Psoas muscle (tissue), 8 donors: Measurements from ENCODE around the gene TXNRD3. TPM values are rescaled to one million over a fixed set of nuclear protein-coding genes. Genes with fewer than 3 reads are reported as not detected.

Experiments used
- ATAC-seq, 4 donors: fragments of 200-7000 bp; cut with Tn5 transposase; one replicate each; pipeline ENCODE4 v1.9.1; 2020; ENCODE audit warnings: moderate library complexity in 3 of 4, mild to moderate bottlenecking in 2 of 4
- DNase-seq, 2 donors: peaks; one replicate each; pipeline ENCODE4 v3.0.0-alpha.2; 2020
- H3K27ac ChIP-seq: fragments of 200-600 bp; one replicate; pipeline ENCODE4 v1.8.0; 2022
- H3K27me3 ChIP-seq, 3 donors: fragments of 200-600 bp in 1 of 3; one replicate each; pipeline versions ENCODE4 v1.6.1 to v1.8.0; 2013 to 2022; ENCODE audit warnings: low read length in 2 of 3, mild to moderate bottlenecking in 2 of 3, moderate library complexity in 1 of 3; ENCODE audit not compliant: insufficient read depth in 3 of 3
- H3K36me3 ChIP-seq, 2 donors: fragments of 200-600 bp in 1 of 2; one replicate each; pipeline versions ENCODE4 v1.6.1 to v1.8.0; 2013 to 2022; ENCODE audit warnings: low read depth in 1 of 2, mild to moderate bottlenecking in 1 of 2, moderate library complexity in 1 of 2; ENCODE audit not compliant: insufficient read depth in 1 of 2
- H3K4me1 ChIP-seq: fragments of 200-600 bp; one replicate; pipeline ENCODE4 v1.8.0; 2022
- H3K4me3 ChIP-seq: fragments of 200-600 bp; one replicate; pipeline ENCODE4 v1.8.0; 2022; ENCODE audit warnings: mild to moderate bottlenecking
- H3K9me3 ChIP-seq: fragments of 200-600 bp; one replicate; pipeline ENCODE4 v1.8.0; 2022
- WGBS, 3 donors: extraction: QIAGEN DNeasy Blood & Tissue Kit; methylation state at CpG; one replicate each; pipeline versions ENCODE4 v1.1.6 to v1.1.7; 2013; 5-methylcytosine and 5-hydroxymethylcytosine counted together
- intact Hi-C, 2 donors: fragments of 100-400 bp; cut with DNase I; formaldehyde crosslinking; loops; one replicate each; pipeline versions ENCODE4 v1.11.0 to v1.14.2; 2022
- polyA plus RNA-seq, 3 donors: library from polyadenylated mRNA; stranded (reverse); fragments of 200-250 nt; gene quantifications; one replicate each; pipeline ENCODE4 v1.2.3, GENCODE V29; 2013
- total RNA-seq, 4 donors: library from RNA; stranded (reverse); fragmentation: NEBNext Ultra II Directional in 2 of 4; extraction: Animal tissue kit (Norgen Biotek cat#: 25700) in 2 of 4; gene quantifications; one replicate each; pipeline versions ENCODE4 v1.2.1 to v1.2.4, GENCODE V29; 2021 to 2023
- TF ChIP-seq, protein P1 (sequence below): fragments of 200-600 bp; IDR thresholded peaks from one replicate; pipeline ENCODE4 v1.8.0; 2022; ENCODE audit warnings: antibody characterized with exemption
- donor health status: healthy with polysubstance abuse.
- donor health status: DM: no; HTN: no; CAD: no; lungs with moderate emphysema.
- donor health status: Bipolar disorder and iron deficiency.
- donor health status: healthy.
- donor health status: DM: yes; HTN: yes; CAD: no.
- donor health status: DM: no; HTN: no; CAD: no.
- donor health status: DM: no; HTN: no; CAD: no.
- donor health status: DM: yes; HTN: yes; CAD: no.

The TXNRD3 gene
- total and polyA plus RNA-seq, 7 donors = 1.6 to 9.6 (median 5.0) TPM

DNA sequence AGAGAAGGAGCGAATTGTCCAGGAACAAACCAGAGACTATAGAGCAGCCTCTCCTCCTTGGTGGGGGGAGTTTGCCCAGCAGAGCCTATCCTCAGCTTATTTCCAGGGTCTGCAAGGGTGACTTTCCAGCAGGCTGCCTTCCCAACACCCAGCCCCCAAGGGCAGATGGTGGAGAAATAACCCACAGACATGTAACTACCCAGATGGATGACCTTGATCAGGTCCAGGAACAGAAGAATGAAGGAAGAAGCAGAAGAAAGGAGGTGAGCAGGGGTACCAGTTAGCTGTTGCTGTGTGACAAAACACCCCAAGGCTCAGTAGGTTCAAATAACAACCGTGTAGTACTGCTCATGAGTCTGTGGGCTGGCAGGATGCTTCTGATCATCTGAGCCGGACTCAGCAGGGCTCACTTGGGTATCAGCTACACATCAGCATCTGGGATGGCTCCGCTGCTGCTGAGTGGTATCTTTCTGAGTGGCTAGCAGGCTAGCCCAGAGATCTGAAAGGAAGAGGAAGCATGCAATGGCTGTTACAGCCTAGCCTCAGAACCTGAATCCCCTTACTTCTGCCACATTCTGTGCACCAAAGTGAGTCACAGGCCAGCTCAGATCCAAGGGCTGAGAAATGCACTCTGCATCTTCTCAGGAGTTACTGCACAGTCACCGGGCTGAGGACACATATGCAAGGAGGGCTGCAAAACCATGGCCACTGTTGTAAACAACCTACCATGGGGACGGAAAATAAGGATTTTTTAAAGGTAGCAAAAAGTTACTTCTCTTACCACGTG, 22.2 kb upstream of the TXNRD3 start:
- intact Hi-C loops = loop anchor here (5.0 kb wide), 3 partner anchors 505 to 870 kb away; no protein-coding TSS in a partner anchor
- no peak for DNase-seq
- H3K36me3 ChIP-seq = no peaks in the 10 kb centered on the region

DNA sequence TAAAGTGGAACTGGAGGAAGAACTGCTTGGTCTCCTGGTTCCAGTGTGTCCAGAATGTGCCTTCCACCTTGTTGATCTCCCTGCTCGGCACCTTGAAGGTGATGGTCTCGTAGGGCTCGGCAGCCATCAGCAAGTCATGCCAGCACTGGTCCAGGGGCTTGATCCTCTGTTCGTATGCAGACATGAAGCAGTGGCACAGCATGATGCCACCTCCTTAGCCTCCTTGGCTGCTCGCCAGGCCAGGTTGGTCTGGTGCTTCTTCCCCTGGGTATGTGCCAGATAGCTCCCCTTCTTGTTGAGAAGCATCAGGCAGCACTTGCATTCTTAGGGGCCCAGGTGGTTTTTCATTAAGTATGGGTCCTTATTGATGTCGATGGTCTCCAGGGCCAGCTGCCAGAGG, 17.8 kb upstream of the TXNRD3 start:
- Histone ChIP-seq H3K36me3 (no peaks in the 10 kb centered on the region), H3K4me3 (no peak overlapping the region), H3K4me1 (no peaks in the 10 kb centered on the region), H3K27me3 (no peaks in the 10 kb centered on the region), H3K9me3 (peaks cover 8% of the 10 kb centered on the region), H3K27ac (no peak overlapping the region)
- DNase-seq (no peak), ATAC-seq (no peak)
- intact Hi-C loops = no loop called here
- WGBS, 3 donors = 89 to 94% (median 91%) methylated on average over 6 of the region's 6 CpGs
- TF ChIP-seq, protein P1, sequence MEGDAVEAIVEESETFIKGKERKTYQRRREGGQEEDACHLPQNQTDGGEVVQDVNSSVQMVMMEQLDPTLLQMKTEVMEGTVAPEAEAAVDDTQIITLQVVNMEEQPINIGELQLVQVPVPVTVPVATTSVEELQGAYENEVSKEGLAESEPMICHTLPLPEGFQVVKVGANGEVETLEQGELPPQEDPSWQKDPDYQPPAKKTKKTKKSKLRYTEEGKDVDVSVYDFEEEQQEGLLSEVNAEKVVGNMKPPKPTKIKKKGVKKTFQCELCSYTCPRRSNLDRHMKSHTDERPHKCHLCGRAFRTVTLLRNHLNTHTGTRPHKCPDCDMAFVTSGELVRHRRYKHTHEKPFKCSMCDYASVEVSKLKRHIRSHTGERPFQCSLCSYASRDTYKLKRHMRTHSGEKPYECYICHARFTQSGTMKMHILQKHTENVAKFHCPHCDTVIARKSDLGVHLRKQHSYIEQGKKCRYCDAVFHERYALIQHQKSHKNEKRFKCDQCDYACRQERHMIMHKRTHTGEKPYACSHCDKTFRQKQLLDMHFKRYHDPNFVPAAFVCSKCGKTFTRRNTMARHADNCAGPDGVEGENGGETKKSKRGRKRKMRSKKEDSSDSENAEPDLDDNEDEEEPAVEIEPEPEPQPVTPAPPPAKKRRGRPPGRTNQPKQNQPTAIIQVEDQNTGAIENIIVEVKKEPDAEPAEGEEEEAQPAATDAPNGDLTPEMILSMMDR = no peak

More for the DNA sequence above, 22.2 kb upstream of the TXNRD3 start:
- no peak overlapping the region for H3K27ac ChIP-seq
- peaks cover 8% of the 10 kb centered on the region for H3K9me3 ChIP-seq
- 71 to 85% (median 76%) methylated on average over 7 of the region's 7 CpGs for WGBS, 3 donors
- H3K4me3 ChIP-seq = no peak overlapping the region
- no peaks in the 10 kb centered on the region for H3K27me3 ChIP-seq
- TF ChIP-seq, protein P1 = no peak
- no peaks in the 10 kb centered on the region for H3K4me1 ChIP-seq
- ATAC-seq = no peak

DNA sequence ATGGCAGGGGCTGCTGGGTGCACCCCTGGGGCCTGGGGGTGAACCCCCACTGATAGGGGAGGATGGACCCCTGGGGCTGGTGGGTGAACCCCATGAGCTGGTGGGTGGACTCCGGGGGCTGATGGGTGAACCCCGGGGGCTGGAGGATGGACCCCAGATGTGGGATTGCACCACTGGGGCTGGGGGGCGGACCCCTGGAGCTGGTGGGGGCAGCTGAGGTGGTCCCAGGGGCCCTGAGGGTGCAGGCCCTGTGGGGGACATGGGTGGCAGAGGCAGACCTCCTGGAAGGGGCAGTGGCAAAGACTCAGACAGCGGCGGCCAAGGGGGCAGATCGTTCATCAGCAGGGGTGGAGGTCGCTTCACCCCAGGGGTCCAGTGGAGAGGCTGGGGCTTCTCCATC, 17.4 kb upstream of the TXNRD3 start:
- peaks cover 8% of the 10 kb centered on the region for H3K9me3 ChIP-seq
- ATAC-seq (no peak), DNase-seq (no peak)
- H3K27me3 ChIP-seq = no peaks in the 10 kb centered on the region
- intact Hi-C loops = no loop called here
- 83 to 87% (median 86%) methylated on average over 7 of the region's 7 CpGs for WGBS, 3 donors
- no peaks in the 10 kb centered on the region for H3K4me1 ChIP-seq
- H3K36me3 ChIP-seq = no peaks in the 10 kb centered on the region
- TF ChIP-seq, protein P1 = no peak
- H3K27ac ChIP-seq = no peak overlapping the region
- H3K4me3 ChIP-seq = no peak overlapping the region

DNA sequence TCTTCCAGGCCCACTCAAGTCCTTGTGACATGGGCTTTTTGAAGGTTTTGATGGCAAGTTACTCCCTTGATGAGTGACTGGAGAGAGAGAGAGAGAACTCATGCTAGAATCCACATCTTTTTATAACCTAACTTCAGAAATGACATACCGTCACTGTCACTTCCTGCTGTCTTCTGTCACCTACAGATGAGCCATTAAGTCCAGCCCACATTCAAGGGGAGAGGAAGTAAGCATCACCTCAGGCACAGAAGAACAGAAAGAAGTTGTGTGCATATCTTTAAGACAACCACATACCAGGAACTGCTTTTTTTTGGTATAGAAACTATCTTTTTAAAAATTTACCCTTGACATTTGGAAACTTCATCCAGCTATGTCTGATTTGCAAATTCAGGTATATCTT, 16.6 kb upstream of the TXNRD3 start:
- TF ChIP-seq, protein P1 = no peak
- Histone ChIP-seq H3K4me1 (no peaks in the 10 kb centered on the region), H3K27me3 (no peaks in the 10 kb centered on the region), H3K9me3 (peaks cover 8% of the 10 kb centered on the region), H3K4me3 (no peak overlapping the region), H3K36me3 (no peaks in the 10 kb centered on the region), H3K27ac (no peak overlapping the region)
- ATAC-seq (no peak), DNase-seq (no peak)
- intact Hi-C loops = no loop called here
- 70 to 79% (median 74%) methylated on average over 1 of the region's 1 CpG for WGBS, 3 donors
